Measurements from ENCODE around the gene ABCA2. TPM values are rescaled to one million over a fixed set of nuclear protein-coding genes. Genes with fewer than 3 reads are reported as not detected.

The ABCA2 gene
- total RNA-seq, 1 donor from 2014 or later: 62.4 TPM

- no peaks in the 10 kb centered on the region for H3K27me3 Mint-ChIP-seq (ENCODE audit: low read depth)
- H3K27ac Mint-ChIP-seq (ENCODE audit: unreplicated experiment): no peak overlapping the region
- H3K4me1 Mint-ChIP-seq (ENCODE audit: low read depth): peaks cover 4% of the 10 kb centered on the region
- no peaks in the 10 kb centered on the region for H3K36me3 Mint-ChIP-seq (ENCODE audit: low read depth)
- H3K9me3 Mint-ChIP-seq (ENCODE audit: low read depth): no peaks in the 10 kb centered on the region
- TF ChIP-seq, protein P1, sequence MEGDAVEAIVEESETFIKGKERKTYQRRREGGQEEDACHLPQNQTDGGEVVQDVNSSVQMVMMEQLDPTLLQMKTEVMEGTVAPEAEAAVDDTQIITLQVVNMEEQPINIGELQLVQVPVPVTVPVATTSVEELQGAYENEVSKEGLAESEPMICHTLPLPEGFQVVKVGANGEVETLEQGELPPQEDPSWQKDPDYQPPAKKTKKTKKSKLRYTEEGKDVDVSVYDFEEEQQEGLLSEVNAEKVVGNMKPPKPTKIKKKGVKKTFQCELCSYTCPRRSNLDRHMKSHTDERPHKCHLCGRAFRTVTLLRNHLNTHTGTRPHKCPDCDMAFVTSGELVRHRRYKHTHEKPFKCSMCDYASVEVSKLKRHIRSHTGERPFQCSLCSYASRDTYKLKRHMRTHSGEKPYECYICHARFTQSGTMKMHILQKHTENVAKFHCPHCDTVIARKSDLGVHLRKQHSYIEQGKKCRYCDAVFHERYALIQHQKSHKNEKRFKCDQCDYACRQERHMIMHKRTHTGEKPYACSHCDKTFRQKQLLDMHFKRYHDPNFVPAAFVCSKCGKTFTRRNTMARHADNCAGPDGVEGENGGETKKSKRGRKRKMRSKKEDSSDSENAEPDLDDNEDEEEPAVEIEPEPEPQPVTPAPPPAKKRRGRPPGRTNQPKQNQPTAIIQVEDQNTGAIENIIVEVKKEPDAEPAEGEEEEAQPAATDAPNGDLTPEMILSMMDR (IDR thresholded peaks at IDR 0.05): no peak
- no peak overlapping the region for H3K4me3 Mint-ChIP-seq (ENCODE audit: unreplicated experiment)
- no peak for DNase-seq (ENCODE audit: low spot score)
Measured at GRCh38 chr9:137062384-137062783, 34.3 kb upstream of the ABCA2 start.

- H3K27ac Mint-ChIP-seq (ENCODE audit: unreplicated experiment): no peak overlapping the region
- DNase-seq (ENCODE audit: low spot score): no peak
- H3K9me3 Mint-ChIP-seq (ENCODE audit: low read depth): no peaks in the 10 kb centered on the region
- no peaks in the 10 kb centered on the region for H3K36me3 Mint-ChIP-seq (ENCODE audit: low read depth)
- TF ChIP-seq, protein P1 (IDR thresholded peaks at IDR 0.05): no peak
- H3K4me1 Mint-ChIP-seq (ENCODE audit: low read depth): peaks cover 9% of the 10 kb centered on the region
- H3K4me3 Mint-ChIP-seq (ENCODE audit: unreplicated experiment): no peak overlapping the region
- no peaks in the 10 kb centered on the region for H3K27me3 Mint-ChIP-seq (ENCODE audit: low read depth)
Measured at GRCh38 chr9:137058521-137059234, 30.6 kb upstream of the ABCA2 start.

- DNase-seq (ENCODE audit: low spot score): no peak
- Mint-ChIP-seq H3K36me3 (ENCODE audit: low read depth) (no peaks in the 10 kb centered on the region), H3K9me3 (ENCODE audit: low read depth) (no peaks in the 10 kb centered on the region), H3K4me1 (ENCODE audit: low read depth) (peaks cover 9% of the 10 kb centered on the region), H3K27ac (ENCODE audit: unreplicated experiment) (no peak overlapping the region), H3K4me3 (ENCODE audit: unreplicated experiment) (no peak overlapping the region), H3K27me3 (ENCODE audit: low read depth) (peaks cover 4% of the 10 kb centered on the region)
- TF ChIP-seq, protein P1 (IDR thresholded peaks at IDR 0.05): no peak
Measured at GRCh38 chr9:137057545-137057944, 29.5 kb upstream of the ABCA2 start.

DNA sequence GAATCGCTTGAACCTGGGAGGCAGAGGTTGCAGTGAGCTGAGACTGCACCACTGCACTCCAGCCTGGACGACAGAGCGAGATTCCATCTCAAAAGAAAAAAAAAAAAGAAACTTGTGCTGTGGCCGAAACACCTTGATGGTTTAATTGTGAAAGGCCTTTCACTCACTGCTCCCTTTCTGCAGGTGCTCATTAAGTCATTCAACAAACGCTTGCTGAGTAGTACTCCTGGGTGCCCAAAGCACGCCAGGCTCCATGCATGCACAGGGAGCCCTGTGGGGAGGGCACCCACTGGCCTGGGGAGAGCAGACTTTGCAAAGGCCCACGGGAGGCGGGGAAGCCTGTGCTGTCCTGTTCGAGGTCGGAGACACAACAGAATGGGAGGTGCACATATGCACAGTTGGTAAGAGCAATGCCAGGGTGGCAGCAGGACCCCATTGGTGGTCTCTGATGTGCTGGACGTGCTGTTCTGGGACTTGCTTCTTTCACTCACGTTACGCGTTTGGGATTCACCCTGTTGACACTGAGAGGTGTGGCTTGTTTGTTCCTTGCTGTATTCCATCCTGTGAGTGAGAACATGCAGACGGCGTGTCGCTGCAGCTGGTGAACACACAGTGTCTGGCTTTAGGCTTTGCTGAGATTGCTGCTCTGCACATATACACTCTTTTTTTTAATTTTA is 28.8 kb upstream of the ABCA2 start:
- TF ChIP-seq, protein P1 (IDR thresholded peaks at IDR 0.05): no peak
- no peak for DNase-seq (ENCODE audit: low spot score)
- peaks cover 4% of the 10 kb centered on the region for H3K27me3 Mint-ChIP-seq (ENCODE audit: low read depth)
- peaks cover 9% of the 10 kb centered on the region for H3K4me1 Mint-ChIP-seq (ENCODE audit: low read depth)
- no peak overlapping the region for H3K27ac Mint-ChIP-seq (ENCODE audit: unreplicated experiment)
- no peaks in the 10 kb centered on the region for H3K36me3 Mint-ChIP-seq (ENCODE audit: low read depth)
- no peak overlapping the region for H3K4me3 Mint-ChIP-seq (ENCODE audit: unreplicated experiment)
- H3K9me3 Mint-ChIP-seq (ENCODE audit: low read depth): no peaks in the 10 kb centered on the region

DNA sequence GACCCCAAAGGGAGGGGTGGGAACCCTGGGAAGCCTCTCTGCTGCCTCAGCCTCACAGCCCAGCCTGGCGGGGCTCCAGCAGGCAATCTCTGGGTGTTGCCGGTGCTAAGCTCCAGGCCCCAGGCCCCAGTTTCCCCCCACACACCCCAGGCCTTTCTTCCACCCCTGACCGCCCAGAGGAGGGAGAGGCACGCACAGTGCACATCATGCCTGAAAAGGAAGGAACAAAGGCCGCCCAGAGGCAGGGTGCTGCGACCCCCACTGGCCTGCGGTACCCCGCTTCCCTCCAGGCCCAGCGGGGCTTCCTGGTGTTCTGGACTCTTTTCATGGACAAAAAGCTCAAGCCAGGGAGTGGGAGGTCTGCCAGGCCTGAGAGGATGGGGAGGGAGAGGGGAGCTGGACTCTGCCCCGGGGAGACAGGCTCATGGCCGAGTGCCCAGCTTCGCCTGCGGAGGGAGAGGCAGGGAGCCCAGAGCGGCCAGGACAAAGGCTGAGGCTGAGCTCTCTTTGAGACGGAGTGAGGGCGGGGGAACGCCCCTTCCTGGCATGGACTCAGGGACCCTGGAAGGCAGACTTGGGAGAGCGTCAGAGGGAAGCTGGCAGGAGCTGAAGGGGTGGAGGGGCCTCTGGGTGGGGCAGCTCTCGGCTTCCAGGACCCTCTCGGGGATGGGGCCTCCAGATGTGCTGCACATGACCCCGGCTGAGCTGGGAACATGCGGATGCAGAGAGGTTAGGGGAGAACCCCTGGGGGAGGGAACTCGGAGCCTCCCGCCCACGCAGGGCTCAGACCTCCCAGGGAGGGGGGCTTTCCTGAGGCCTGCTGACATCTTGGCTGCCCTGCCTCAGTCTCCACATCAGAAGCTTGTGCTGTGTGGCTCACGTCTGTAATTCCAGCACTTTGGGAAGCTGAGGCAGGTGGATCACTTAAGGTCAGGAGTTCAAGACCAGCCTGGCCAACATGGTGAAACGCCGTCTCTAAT is 27.6 kb upstream of the ABCA2 start:
- Mint-ChIP-seq H3K9me3 (ENCODE audit: low read depth) (no peaks in the 10 kb centered on the region), H3K4me1 (ENCODE audit: low read depth) (peaks cover 9% of the 10 kb centered on the region), H3K36me3 (ENCODE audit: low read depth) (no peaks in the 10 kb centered on the region), H3K4me3 (ENCODE audit: unreplicated experiment) (no peak overlapping the region), H3K27ac (ENCODE audit: unreplicated experiment) (no peak overlapping the region), H3K27me3 (ENCODE audit: low read depth) (peaks cover 4% of the 10 kb centered on the region)
- TF ChIP-seq, protein P1 (IDR thresholded peaks at IDR 0.05): no peak
- DNase-seq (ENCODE audit: low spot score): no peak

All from chondrocyte (in vitro differentiated cells).